Aorta (tissue), 5 donors: Measurements from ENCODE around the gene BRCA1. TPM values are rescaled to one million over a fixed set of nuclear protein-coding genes. Genes with fewer than 3 reads are reported as not detected.

Source experiments
- ATAC-seq: fragments of 200-7000 bp; cut with Tn5 transposase; one replicate; pipeline ENCODE4 v1.9.1; 2022; ENCODE audit warnings: moderate library complexity; ENCODE audit not compliant: low FRiP score
- DNase-seq, 2 donors: peaks; one replicate each; pipeline ENCODE4 v3.0.0-alpha.2; 2020
- H3K27ac ChIP-seq, 2 donors: one replicate each; pipeline ENCODE4 v1.5.1; 2013; ENCODE audit warnings: low read length in 2 of 2, mild to moderate bottlenecking in 2 of 2, moderate library complexity in 2 of 2, control low read depth in 1 of 2, inconsistent platforms in 1 of 2, low read depth in 1 of 2
- H3K27me3 ChIP-seq, 2 donors: one replicate each; pipeline ENCODE4 v1.6.1; 2013; ENCODE audit warnings: control low read depth in 1 of 2, low read length in 1 of 2, mild to moderate bottlenecking in 1 of 2, moderate library complexity in 1 of 2; ENCODE audit not compliant: insufficient read depth in 2 of 2, control insufficient read depth in 1 of 2
- H3K36me3 ChIP-seq, 2 donors: one replicate each; pipeline ENCODE4 v1.6.1; 2013; ENCODE audit warnings: control low read depth in 1 of 2, low read length in 1 of 2, mild to moderate bottlenecking in 1 of 2; ENCODE audit not compliant: insufficient read depth in 2 of 2, control insufficient read depth in 1 of 2
- H3K4me1 ChIP-seq, 2 donors: one replicate each; pipeline ENCODE4 v1.6.1; 2013; ENCODE audit warnings: low read length in 2 of 2, control low read depth in 1 of 2, mild to moderate bottlenecking in 1 of 2, moderate library complexity in 1 of 2; ENCODE audit not compliant: insufficient read depth in 2 of 2, control insufficient read depth in 1 of 2
- H3K4me3 ChIP-seq, 2 donors: one replicate each; pipeline ENCODE4 v1.5.1; 2013; ENCODE audit warnings: low read length in 2 of 2, control low read depth in 1 of 2, mild to moderate bottlenecking in 1 of 2
- H3K9me3 ChIP-seq: one replicate; pipeline ENCODE4 v1.6.1; 2013; ENCODE audit warnings: mild to moderate bottlenecking, low read length; ENCODE audit not compliant: control insufficient read depth
- WGBS, 2 donors: extraction: QIAGEN DNeasy Blood & Tissue Kit; methylation state at CpG; one replicate each; pipeline ENCODE4 v1.1.7; 2013; 5-methylcytosine and 5-hydroxymethylcytosine counted together
- intact Hi-C, 2 donors: fragments of 100-400 bp; cut with DNase I; formaldehyde crosslinking; loops; one replicate each; pipeline versions ENCODE4 v1.14.2 to v1.15.0; 2022
- polyA plus RNA-seq, 2 donors: library from polyadenylated mRNA; stranded (reverse); fragments of 200-250 nt; gene quantifications; one replicate each; pipeline ENCODE4 v1.2.3, GENCODE V29; 2013
- total RNA-seq, 2 donors: library from RNA; stranded (reverse); fragmentation: NEBNext Ultra II Directional; extraction: Animal tissue kit (Norgen Biotek cat#: 25700); gene quantifications; one replicate each; pipeline ENCODE4 v1.2.1, GENCODE V29; 2021
- donor health status: healthy with polysubstance abuse.
- donor health status: Bipolar disorder and iron deficiency.
- donor health status: DM: no; HTN: no; CAD: no.
- donor health status: DM: no; HTN: no; CAD: no.
- donor health status: DM: yes; HTN: yes; CAD: no.

BRCA1 gene
- total and polyA plus RNA-seq, 4 donors, result 0.38 to 6.6 (median 3.2) TPM

DNA sequence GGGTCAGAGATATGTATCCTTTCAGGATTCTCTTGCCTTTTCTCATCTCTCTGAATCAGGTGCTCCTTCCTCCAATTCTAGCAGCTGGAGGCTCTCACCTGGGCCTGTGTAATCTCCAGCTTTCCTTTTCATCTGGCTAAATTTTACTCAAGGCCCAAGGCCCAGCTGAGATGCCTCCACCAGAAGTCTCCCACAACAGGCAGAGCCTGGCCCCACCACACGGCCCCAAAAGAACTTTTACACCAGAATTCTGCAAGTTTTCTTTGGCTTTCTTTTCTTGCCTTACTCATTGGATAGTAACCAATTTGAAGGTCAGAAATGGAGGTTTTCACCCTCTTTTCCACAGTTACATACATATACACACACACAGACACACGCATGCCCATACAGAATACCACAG, 85.5 kb downstream of the BRCA1 start:
- no peaks in the 10 kb centered on the region for H3K27me3 ChIP-seq
- no peak for ATAC-seq
- intact Hi-C loops, result no loop called here
- 64 to 67% methylated on average over 2 of the region's 2 CpGs for WGBS, 2 donors
- no peaks in the 10 kb centered on the region for H3K9me3 ChIP-seq
- no peaks in the 10 kb centered on the region for H3K36me3 ChIP-seq
- no peak overlapping the region for H3K4me3 ChIP-seq
- DNase-seq, result no peak
- no peaks in the 10 kb centered on the region for H3K4me1 ChIP-seq
- H3K27ac ChIP-seq, result no peak overlapping the region

DNA sequence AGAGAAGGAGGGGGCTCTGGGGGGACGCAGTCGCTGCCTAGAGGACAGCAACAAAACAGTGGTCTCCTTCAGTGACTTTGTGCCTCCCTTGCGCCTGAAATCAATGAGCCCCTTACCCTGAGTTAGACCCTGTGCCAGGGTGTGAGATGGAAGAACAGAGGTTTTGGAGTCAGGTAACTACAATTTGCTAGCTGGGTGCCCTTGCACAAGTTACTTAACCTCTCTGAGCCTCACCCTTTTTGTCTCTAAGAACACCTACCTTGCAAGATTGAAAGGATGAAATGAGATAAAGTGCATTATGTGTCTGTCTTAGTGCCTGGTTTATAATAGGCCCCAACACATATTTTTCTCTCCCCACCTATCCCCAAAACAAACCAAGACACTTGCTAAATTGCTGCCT, 90.3 kb downstream of the BRCA1 start:
- H3K9me3 ChIP-seq, result no peaks in the 10 kb centered on the region
- no peak overlapping the region for H3K27ac ChIP-seq
- no peaks in the 10 kb centered on the region for H3K4me1 ChIP-seq
- no peak overlapping the region for H3K4me3 ChIP-seq
- no peaks in the 10 kb centered on the region for H3K36me3 ChIP-seq
- H3K27me3 ChIP-seq, result no peaks in the 10 kb centered on the region
- ATAC-seq (no peak), DNase-seq (no peak)
- WGBS, 2 donors, result 67 to 76% methylated on average over 3 of the region's 3 CpGs
- intact Hi-C loops, result no loop called here

DNA sequence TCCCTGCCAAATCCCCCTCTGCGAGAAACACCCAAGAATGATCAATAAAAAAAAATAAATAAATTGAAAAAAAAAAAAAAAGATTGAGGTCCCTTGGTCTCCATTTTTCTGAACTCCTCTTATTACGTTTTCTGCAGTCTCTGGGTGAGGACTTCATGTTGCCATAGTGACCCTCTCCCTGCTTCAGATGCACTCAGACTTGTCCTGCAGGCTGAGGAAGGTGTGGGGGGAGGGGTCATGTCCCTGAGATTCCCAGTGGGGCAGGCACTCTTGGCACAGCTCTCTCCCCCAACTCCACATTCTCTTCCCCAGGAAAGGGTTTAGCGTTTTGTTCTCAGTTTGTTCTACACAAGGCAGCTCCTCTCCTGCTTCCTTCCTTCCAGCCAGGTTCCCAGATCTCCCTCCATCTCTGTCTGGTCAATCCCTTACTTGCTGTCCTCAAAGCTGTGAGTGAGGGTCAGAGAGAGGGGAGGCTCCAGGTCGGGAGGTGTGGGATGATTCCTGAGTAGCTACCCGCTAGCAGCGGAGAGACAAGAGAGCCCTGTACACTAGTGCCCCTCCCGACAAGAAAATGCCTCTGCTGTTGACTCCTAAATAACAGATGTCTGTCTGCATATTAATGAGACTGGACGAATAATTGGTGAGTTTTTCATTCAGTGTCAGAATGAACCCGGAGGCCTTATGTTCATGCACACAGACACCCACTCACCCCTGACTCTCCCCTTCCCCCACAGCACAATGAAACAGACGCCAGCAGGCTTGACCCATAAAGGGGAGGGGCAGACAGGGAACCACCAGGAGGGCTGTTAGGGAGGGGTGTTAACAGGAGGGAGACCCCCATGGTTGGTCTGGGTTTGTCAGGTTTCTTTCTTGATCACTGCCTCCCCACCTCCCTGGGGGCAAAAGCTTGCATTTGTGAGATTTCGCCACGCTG, 90.9 kb downstream of the BRCA1 start:
- 46 to 54% methylated on average over 12 of the region's 12 CpGs for WGBS, 2 donors
- no peak for DNase-seq

DNA sequence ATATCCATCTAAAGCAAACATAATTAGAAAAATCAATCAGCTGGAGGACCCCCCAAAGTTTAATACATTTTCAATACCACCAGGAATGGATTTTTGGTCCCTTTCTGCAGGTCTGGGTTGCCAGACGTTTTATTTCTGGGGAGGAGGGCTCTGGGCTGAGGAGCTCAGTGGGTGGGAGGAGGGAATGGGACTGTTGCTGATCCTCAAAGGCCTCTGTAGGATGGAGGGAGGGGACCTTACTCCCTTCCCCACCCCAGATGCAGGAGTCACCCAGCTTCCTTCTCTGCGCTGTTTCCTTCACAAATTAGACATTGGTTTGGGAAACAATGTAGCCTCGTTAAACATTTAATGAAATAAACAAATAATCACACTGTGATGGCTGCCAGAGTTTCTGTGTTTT, 93.5 kb downstream of the BRCA1 start:
- no peaks in the 10 kb centered on the region for H3K4me1 ChIP-seq
- H3K4me3 ChIP-seq, result no peak overlapping the region
- 86 to 90% methylated on average over 3 of the region's 3 CpGs for WGBS, 2 donors
- no peak overlapping the region for H3K27ac ChIP-seq
- no peaks in the 10 kb centered on the region for H3K36me3 ChIP-seq
- no peaks in the 10 kb centered on the region for H3K27me3 ChIP-seq
- H3K9me3 ChIP-seq, result no peaks in the 10 kb centered on the region
- DNase-seq, result no peak
- no peak for ATAC-seq
- intact Hi-C loops, result no loop called here

More for the DNA sequence above, 90.9 kb downstream of the BRCA1 start:
- no peaks in the 10 kb centered on the region for H3K4me1 ChIP-seq
- no peaks in the 10 kb centered on the region for H3K36me3 ChIP-seq
- H3K4me3 ChIP-seq, result no peak overlapping the region
- intact Hi-C loops, result no loop called here
- no peaks in the 10 kb centered on the region for H3K27me3 ChIP-seq
- H3K9me3 ChIP-seq, result no peaks in the 10 kb centered on the region
- H3K27ac ChIP-seq, result no peak overlapping the region
- ATAC-seq, result no peak

DNA sequence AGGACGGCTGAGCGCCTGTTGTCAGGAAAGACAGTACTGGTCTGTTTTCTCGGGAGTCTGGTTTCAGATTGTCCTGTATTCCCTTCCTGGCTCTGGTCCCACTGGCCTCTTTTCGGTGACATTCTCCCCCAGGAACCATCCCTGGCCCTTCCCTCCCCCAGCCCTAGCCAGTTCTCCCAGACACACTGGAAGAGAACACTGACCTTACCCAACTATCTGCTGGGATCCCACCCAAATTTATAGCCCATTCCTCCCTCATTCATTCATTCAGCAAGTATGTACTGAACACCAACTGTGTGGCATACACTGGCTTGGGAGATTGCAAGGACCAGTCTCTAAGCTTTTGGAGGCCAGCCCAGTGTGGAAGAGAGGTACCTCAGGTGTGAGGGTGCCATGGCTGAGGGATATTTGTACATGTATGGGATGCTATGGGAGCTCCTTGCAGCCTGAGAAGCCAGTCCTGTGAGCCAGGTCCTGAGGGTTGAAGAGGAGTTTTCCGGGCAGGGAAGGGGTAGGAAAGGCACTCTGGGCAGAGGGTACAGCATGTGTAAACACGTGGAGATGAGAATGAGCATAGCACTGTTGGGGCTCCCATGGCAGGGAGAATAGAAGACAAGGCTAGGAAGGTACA, 94.9 kb downstream of the BRCA1 start:
- H3K36me3 ChIP-seq, result no peaks in the 10 kb centered on the region
- no peak overlapping the region for H3K27ac ChIP-seq
- no peaks in the 10 kb centered on the region for H3K4me1 ChIP-seq
- H3K27me3 ChIP-seq, result no peaks in the 10 kb centered on the region
- intact Hi-C loops, result no loop called here
- no peaks in the 10 kb centered on the region for H3K9me3 ChIP-seq
- WGBS, 2 donors, result 66 to 73% methylated on average over 6 of the region's 6 CpGs
- DNase-seq (no peak), ATAC-seq (no peak)
- H3K4me3 ChIP-seq, result no peak overlapping the region

DNA sequence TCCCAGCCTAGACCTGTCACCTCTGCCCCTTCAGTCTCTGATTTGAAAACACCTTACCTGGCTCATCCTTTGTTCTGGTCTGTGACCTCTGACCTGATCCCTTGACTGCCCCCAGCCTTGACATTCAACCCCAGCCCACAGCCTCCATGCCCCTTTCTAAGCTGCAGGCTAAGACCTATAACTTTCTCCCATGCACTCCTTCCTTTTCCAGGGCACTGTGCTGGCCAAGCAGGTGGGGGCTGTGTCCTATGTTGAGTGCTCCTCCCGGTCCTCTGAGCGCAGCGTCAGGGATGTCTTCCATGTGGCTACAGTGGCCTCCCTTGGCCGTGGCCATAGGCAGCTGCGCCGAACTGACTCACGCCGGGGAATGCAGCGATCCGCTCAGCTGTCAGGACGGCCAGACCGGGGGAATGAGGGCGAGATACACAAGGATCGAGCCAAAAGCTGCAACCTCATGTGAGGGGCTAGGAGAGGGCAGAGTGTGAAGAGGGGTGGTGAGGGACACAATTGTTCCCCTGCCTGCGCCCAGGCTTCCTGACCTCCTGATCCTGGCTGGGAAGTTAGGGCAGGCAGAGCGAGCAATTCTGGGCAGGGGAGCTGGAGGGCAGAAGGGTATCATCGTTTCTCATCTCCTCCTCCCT, 96.8 kb downstream of the BRCA1 start:
- no peak overlapping the region for H3K27ac ChIP-seq
- WGBS, 2 donors, result 86 to 87% methylated on average over 17 of the region's 17 CpGs
- no peaks in the 10 kb centered on the region for H3K36me3 ChIP-seq
- no peak overlapping the region for H3K4me3 ChIP-seq
- H3K4me1 ChIP-seq, result no peaks in the 10 kb centered on the region
- no peaks in the 10 kb centered on the region for H3K27me3 ChIP-seq
- DNase-seq, result no peak
- intact Hi-C loops, result loop anchor here (5.0 kb wide), 3 partner anchors 59 to 99 kb away; partner anchors contain the start of gene BRCA1 (in 1 of the 2)
- ATAC-seq, result no peak
- H3K9me3 ChIP-seq, result no peaks in the 10 kb centered on the region

DNA sequence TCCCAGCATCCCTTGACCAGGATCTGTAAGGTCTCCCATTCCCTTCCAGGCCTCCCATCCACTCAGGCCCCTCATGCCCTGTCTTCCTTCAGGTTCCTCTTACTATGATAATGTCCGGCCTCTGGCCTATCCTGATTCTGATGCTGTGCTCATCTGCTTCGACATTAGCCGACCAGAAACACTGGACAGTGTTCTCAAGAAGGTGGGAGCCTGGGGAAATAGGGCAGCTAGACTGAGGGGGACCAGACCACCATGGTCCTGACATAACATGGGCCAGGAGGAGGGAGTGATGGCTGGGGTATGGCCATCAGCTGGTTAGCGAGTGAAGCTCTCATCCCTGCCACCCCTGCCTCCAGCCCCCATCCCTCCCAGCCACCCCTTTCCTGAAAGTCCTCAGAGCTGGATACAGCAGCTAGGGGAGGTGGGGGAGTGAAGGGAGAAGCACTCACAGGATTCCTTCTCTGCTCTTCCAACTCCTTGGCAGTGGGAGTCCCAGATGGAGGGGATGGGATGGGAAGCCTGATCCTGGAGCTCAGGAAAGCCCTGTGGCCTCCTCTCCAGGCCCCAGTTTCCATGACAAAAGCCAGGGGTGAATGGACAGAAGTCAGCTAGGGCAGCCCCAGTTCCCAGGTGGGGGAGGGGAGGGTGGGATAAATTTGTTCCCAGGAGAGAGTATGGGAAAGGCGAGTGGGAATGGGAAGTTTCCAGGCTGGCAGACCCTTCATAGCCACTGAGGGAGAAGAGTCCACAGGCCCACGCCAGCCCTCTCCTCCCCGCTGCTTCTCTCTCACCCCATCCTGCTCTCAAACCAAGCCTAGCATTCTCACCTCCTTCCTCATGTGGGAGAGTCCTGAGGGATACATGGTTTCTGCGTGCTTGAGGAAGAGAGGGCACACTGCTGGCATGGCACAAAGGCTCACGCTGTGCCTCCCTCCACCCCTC, 97.8 kb downstream of the BRCA1 start:
- no peak for ATAC-seq
- Histone ChIP-seq H3K36me3 (no peaks in the 10 kb centered on the region), H3K4me3 (no peak overlapping the region), H3K27ac (no peak overlapping the region), H3K27me3 (no peaks in the 10 kb centered on the region), H3K9me3 (no peaks in the 10 kb centered on the region), H3K4me1 (no peaks in the 10 kb centered on the region)
- intact Hi-C loops, result loop anchor here (5.0 kb wide), 3 partner anchors 60 to 100 kb away; partner anchors contain the start of gene BRCA1 (in 1 of the 2)
- peak in 1 of 2 donors; percentile 21 for DNase-seq
- WGBS, 2 donors, result 82 to 83% methylated on average over 9 of the region's 9 CpGs

DNA sequence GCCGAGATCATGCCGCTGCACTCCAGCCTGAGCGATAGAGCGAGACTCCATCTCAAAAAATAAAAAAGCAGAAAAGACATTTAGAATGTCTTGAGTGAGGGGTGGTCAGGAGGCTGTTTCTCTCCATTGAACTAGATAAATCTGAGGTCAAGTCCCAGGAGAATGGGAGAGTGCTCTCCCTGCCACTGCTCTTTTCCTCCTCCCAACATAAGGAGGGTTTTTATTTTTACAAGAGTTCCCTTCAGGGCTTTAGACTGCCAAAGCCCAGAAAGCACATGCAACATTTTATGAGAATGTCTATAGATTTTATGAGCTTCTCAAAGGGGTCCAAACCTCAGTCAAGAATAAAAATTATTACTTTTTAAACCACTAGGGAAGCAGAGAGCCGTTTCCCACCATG, 98.6 kb downstream of the BRCA1 start:
- Histone ChIP-seq H3K36me3 (no peaks in the 10 kb centered on the region), H3K4me1 (no peaks in the 10 kb centered on the region), H3K27me3 (no peaks in the 10 kb centered on the region), H3K4me3 (no peak overlapping the region), H3K9me3 (no peaks in the 10 kb centered on the region), H3K27ac (no peak overlapping the region)
- ATAC-seq (no peak), DNase-seq (no peak)
- WGBS, 2 donors, result 72 to 74% methylated on average over 5 of the region's 5 CpGs
- intact Hi-C loops, result loop anchor here (5.0 kb wide), 3 partner anchors 61 to 101 kb away; partner anchors contain the start of gene BRCA1 (in 1 of the 2)
